GM12875 (cell line): Measurements from ENCODE around the gene ASB13.
"Not testable (repeated sequence)": the region's sequence is repeated elsewhere in the genome, so short reads cannot be mapped to it uniquely, and the experiment has no call there.

Experiments
- H3K4me3 ChIP-seq: one replicate; pipeline ENCODE4 v1.5.1; 2011; ENCODE audit warnings: low read depth, low read length, control low read depth
- CTCF ChIP-seq: IDR thresholded peaks from 2 replicates; pipeline ENCODE4 v1.5.1; 2011; ENCODE audit warnings: low read depth, mild to moderate bottlenecking, control low read depth, inconsistent platforms, low read length, moderate library complexity, borderline replicate concordance; ENCODE audit not compliant: insufficient read depth

The ASB13 gene

DNA sequence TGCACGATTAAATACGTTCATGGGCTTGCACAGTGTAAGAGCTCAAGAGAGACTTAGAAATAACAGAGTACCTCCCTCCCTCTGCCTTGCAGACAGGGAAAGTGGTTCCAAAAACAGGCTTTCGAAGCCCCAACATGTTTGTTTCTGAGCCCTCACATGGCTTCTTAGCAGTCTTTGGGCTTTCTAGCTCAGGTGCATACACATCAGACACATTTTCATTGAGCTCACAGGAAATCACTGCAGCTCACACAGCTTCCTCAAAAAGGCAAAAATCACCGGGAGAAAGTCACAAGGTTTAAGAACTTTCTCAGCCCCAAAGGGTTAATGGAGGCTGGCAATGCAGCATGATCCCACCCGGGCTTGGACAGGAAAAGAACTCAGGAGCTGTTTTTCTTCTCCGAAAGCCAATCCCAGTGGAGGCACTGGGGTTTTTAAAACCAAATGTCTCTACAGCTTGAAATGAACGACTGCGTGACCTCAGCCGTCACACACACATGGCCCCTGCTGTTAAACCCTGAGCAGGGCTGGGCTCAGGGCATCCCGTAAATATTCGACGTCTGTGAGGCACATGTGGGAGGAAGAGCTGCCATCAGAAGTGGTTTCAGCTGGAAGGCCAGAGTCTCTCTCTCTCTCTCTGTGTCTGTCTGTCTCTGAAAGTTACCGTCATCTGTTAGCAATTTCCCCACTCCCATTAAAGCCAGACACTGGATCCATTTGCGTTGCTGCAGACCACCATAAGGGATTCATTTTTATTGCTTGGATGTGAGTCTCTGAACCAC, 71.9 kb downstream of the ASB13 start:
- H3K4me3 ChIP-seq, result no peak overlapping the region
- TF ChIP-seq CTCF, result no peak

DNA sequence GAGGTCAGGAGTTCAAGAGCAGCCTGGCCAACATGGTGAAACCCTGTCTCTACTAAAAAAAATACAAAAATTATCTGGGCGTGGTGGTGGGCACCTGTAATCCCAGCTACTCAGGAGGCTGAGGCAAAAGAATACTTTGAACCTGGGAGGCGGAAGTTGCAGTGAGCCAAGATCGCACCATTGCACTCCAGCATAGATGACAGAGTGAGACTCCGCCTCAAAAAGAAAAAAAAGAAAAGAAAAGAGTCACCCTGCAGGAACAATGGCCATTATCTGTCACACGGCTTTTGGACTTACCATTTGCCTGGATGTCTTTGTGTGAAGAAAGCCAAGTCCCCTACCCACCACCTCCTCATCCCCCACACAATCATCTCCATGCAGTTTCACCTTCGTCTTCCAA, 73.0 kb downstream of the ASB13 start:
- H3K4me3 ChIP-seq, result not testable (repeated sequence)

DNA sequence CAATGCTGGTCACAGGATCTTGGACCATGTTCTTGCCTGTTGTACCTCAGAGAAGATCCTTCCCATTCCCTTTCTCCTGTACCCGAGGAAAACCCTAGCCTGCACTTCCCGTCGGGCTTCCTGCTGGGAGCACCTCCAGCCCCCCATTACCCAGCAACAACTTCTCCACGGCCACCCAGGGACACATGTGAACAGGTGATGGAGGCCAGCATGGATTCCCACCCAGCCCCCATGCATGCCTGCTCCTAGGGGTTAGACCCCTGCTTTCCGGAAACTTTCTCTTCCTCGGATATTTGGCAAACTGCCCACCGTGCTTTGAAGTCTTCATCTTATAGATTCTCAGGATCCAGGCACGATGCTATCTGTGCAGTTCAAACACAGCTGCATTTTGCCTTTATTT, 74.3 kb downstream of the ASB13 start:
- no peak for TF ChIP-seq CTCF

DNA sequence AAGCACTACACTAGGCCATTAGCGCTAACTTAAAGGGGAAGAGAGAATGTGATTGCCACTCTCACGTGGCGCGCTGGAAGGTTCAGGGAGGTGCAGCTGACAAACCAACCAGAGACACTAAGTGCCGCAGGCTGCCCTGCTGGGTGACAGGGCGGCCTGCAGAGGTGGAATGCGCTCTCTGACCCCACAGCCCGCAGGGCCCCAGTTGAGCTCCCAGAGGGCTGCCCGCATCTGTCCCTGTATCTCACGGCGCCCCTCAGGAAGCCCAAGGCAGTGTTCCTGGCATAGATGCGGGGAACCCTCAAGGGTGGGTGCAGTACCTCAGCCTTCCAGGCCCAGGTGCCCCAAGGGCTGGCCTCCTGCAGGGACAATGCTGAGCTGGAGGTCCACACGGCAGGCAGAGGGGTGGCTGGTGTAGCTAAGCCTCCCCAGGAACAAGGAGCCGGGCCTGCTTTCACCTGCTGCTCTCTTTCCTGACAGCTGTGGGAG, 75.0 kb downstream of the ASB13 start:
- H3K4me3 ChIP-seq, result no peak overlapping the region
- TF ChIP-seq CTCF, result no peak

More for the DNA sequence above, 74.3 kb downstream of the ASB13 start:
- H3K4me3 ChIP-seq, result no peak overlapping the region

GRCh38 chr10:5590816-5591215, 75.6 kb downstream of the ASB13 start:
- no peak for TF ChIP-seq CTCF
- no peak overlapping the region for H3K4me3 ChIP-seq

GRCh38 chr10:5589661-5590511, 76.5 kb downstream of the ASB13 start:
- TF ChIP-seq CTCF, result no peak
- H3K4me3 ChIP-seq, result no peak overlapping the region

- TF ChIP-seq CTCF, result no peak
- no peak overlapping the region for H3K4me3 ChIP-seq
Measured at GRCh38 chr10:5589011-5589660, 77.3 kb downstream of the ASB13 start.
